ENCODE results near the gene TFIP11. TPM values are rescaled to one million over a fixed set of nuclear protein-coding genes. Genes with fewer than 3 reads are reported as not detected.
A peak's percentile ranks its signal among the peaks of the same experiment; 100 is the strongest.

The TFIP11 gene
- total and polyA plus RNA-seq, 12 donors: 25.0 to 73.3 (median 37.2) TPM

DNA sequence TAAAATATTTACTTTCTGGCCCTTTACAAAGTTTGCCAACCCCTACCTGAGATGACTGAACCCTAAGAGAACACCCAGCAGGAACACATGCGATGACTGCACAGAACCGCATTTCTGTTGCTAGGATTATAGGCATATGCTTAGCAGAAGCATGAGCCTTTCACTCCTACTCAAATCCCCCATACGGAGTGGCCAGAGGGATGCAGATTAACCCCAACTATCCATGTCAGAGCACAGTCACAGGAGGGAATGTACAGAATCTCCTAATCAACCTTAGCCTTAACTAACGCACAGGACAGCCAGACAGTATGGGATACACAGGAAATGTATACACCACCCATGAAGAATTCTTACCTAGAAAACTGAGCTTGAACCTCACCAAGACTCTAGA is 34.9 kb downstream of the TFIP11 start:
- Histone ChIP-seq H3K27me3 (no peaks in the 10 kb centered on the region), H3K4me1 (replicated peaks in 1 of 2) (peaks cover 0 to 30% of the 10 kb centered on the region in 2 donors), H3K27ac (no peak overlapping the region), H3K9me3 (replicated peaks in 1 of 3) (no peaks in the 10 kb centered on the region), H3K36me3 (replicated peaks in 1 of 2) (peaks cover 0 to 47% of the 10 kb centered on the region in 2 donors), H3K4me3 (no peak overlapping the region)
- intact Hi-C loops (cut with DNase I): no loop called here
- TF ChIP-seq POLR2A (IDR thresholded peaks at IDR 0.05): no peak
- TF ChIP-seq, protein P1, sequence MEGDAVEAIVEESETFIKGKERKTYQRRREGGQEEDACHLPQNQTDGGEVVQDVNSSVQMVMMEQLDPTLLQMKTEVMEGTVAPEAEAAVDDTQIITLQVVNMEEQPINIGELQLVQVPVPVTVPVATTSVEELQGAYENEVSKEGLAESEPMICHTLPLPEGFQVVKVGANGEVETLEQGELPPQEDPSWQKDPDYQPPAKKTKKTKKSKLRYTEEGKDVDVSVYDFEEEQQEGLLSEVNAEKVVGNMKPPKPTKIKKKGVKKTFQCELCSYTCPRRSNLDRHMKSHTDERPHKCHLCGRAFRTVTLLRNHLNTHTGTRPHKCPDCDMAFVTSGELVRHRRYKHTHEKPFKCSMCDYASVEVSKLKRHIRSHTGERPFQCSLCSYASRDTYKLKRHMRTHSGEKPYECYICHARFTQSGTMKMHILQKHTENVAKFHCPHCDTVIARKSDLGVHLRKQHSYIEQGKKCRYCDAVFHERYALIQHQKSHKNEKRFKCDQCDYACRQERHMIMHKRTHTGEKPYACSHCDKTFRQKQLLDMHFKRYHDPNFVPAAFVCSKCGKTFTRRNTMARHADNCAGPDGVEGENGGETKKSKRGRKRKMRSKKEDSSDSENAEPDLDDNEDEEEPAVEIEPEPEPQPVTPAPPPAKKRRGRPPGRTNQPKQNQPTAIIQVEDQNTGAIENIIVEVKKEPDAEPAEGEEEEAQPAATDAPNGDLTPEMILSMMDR (IDR thresholded peaks at IDR 0.05): no peak
- DNase-seq: no peak
- WGBS, 4 donors: 41 to 47% (median 43%) methylated on average over 4 of the region's 4 CpGs

DNA sequence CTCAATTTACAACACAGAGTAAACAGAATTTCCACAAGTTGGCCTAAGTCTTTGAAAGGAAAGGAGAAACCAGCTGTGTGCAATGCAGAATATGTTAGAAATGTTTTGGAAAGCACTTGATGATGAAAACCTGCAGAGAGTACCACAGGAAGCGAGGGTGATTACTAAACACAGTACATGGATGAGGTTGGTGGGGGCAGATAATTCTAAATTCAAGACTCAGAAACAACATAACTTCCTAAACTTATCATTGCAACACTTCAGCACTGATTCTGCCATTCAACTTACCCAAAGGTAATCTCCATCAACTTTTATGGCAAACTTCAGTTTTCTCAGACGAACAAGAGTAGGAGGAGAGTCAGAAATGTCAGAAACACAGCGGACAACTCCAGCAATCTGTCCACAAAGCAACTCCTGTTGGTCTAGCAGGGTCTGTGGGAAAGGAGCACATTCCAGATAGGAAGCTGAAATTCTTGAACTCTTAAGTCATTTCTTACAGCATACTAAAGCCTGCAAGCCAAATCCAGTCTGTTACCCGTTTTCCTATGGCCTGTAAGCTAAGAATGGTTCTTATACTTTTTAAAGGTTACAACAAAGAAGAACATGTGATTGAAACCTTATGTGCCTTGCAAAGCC is 35.5 kb downstream of the TFIP11 start:
- Histone ChIP-seq H3K36me3 (replicated peaks in 1 of 2) (peaks cover 0 to 52% of the 10 kb centered on the region in 2 donors), H3K27ac (no peak overlapping the region), H3K27me3 (no peaks in the 10 kb centered on the region), H3K9me3 (replicated peaks in 1 of 3) (no peaks in the 10 kb centered on the region), H3K4me3 (no peak overlapping the region), H3K4me1 (replicated peaks in 1 of 2) (peaks cover 0 to 24% of the 10 kb centered on the region in 2 donors)
- intact Hi-C loops (cut with DNase I): no loop called here
- no peak for DNase-seq
- WGBS, 4 donors: 82 to 88% (median 86%) methylated on average over 4 of the region's 4 CpGs
- TF ChIP-seq, protein P1 (IDR thresholded peaks at IDR 0.05): no peak
- no peak for TF ChIP-seq POLR2A (IDR thresholded peaks at IDR 0.05)

DNA sequence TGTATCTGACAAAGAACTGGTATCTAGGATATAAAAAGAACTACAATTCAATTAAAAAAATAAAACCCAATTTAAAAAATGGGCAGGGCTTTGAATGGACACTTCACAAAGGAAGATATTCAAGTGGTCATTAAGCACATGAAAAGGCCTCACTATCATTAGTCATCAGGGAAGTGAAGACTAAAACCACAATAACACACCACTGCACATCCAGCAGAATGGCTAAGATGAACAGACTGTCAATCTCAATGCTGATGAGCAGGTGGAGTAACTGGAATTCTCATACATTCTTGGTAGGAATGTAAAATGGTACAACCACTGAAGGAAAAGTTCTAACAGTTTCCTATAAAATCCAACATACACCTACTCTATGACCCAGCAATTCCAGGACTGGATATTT is 37.6 kb downstream of the TFIP11 start:
- H3K36me3 ChIP-seq (replicated peaks in 1 of 2): peaks cover 0 to 74% of the 10 kb centered on the region in 2 donors

DNA sequence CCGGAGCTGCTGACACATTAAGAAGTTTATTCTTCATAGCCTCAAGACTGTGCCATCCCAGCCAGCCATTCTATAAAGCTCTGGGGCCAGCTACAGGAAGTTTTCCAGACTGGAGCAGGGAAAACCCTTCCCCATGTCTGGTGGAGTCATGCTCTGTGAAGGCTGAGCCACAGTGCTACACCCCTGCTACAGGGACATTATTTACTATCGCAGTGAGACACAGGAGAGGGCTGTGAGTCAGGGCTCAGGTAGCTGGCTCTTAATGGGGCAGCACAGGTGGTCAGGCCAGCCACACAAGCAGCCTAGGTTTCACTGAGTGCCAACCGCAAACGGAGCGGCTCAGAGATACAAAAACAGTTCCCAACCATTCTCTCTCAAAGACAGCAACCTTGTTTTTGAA is 40.8 kb downstream of the TFIP11 start:
- H3K36me3 ChIP-seq (replicated peaks in 1 of 2): peaks cover 0 to 87% of the 10 kb centered on the region in 2 donors
- no peaks in the 10 kb centered on the region for H3K27me3 ChIP-seq
- intact Hi-C loops (cut with DNase I): no loop called here
- no peak overlapping the region for H3K4me3 ChIP-seq
- H3K9me3 ChIP-seq (replicated peaks in 1 of 3): no peaks in the 10 kb centered on the region
- H3K4me1 ChIP-seq (replicated peaks in 1 of 2): no peaks in the 10 kb centered on the region
- WGBS, 4 donors: 78 to 85% (median 83%) methylated on average over 5 of the region's 5 CpGs
- peak in 1 of 7 donors; percentile 31 for DNase-seq
- no peak overlapping the region for H3K27ac ChIP-seq
- TF ChIP-seq, protein P1 (IDR thresholded peaks at IDR 0.05): no peak
- no peak for TF ChIP-seq POLR2A (IDR thresholded peaks at IDR 0.05)

More for the DNA sequence above, 37.6 kb downstream of the TFIP11 start:
- Histone ChIP-seq H3K27ac (no peak overlapping the region), H3K4me1 (replicated peaks in 1 of 2) (peaks cover 0 to 3% of the 10 kb centered on the region in 2 donors), H3K4me3 (no peak overlapping the region), H3K9me3 (replicated peaks in 1 of 3) (no peaks in the 10 kb centered on the region), H3K27me3 (no peaks in the 10 kb centered on the region)
- DNase-seq: no peak
- TF ChIP-seq, protein P1 (IDR thresholded peaks at IDR 0.05): no peak
- no peak for TF ChIP-seq POLR2A (IDR thresholded peaks at IDR 0.05)
- intact Hi-C loops (cut with DNase I): no loop called here

Data from adrenal gland (tissue), 12 donors.